Uterus (tissue), 2 donors: Measurements from ENCODE around the gene DCP1A.

Source experiments
- POLR2A ChIP-seq, 2 donors: fragments of 450-650 bp; IDR thresholded peaks; one replicate each; pipeline ENCODE4 v1.6.1; 2016; ENCODE audit warnings: antibody characterized with exemption in 2 of 2, mild to moderate bottlenecking in 1 of 2, moderate library complexity in 1 of 2
- TF ChIP-seq, protein P1 (sequence below), 4 experiments: fragments of 200-600 bp in 2 of 4; fragments of 450-650 bp in 2 of 4; sonication (generic) in 2 of 4; IDR thresholded peaks; one replicate each; pipeline ENCODE4 v1.5.1; 2016 to 2019; ENCODE audit warnings: antibody characterized with exemption in 4 of 4, mild to moderate bottlenecking in 2 of 4, moderate library complexity in 1 of 4

- TF ChIP-seq, protein P1, sequence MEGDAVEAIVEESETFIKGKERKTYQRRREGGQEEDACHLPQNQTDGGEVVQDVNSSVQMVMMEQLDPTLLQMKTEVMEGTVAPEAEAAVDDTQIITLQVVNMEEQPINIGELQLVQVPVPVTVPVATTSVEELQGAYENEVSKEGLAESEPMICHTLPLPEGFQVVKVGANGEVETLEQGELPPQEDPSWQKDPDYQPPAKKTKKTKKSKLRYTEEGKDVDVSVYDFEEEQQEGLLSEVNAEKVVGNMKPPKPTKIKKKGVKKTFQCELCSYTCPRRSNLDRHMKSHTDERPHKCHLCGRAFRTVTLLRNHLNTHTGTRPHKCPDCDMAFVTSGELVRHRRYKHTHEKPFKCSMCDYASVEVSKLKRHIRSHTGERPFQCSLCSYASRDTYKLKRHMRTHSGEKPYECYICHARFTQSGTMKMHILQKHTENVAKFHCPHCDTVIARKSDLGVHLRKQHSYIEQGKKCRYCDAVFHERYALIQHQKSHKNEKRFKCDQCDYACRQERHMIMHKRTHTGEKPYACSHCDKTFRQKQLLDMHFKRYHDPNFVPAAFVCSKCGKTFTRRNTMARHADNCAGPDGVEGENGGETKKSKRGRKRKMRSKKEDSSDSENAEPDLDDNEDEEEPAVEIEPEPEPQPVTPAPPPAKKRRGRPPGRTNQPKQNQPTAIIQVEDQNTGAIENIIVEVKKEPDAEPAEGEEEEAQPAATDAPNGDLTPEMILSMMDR (IDR thresholded peaks at IDR 0.05), result no peak
- peak; percentile 40 to 67 for TF ChIP-seq POLR2A (IDR thresholded peaks at IDR 0.05)
Observed at GRCh38 chr3:53255775-53256703, 91.3 kb downstream of the DCP1A start, which contains the start of gene TKT.
